Smooth muscle cell (in vitro differentiated cells): Measurements from ENCODE around the gene RNF222. TPM values are rescaled to one million over a fixed set of nuclear protein-coding genes. Genes with fewer than 3 reads are reported as not detected.

Source experiments
- DNase-seq: peaks from one replicate; lab custom pipeline; 2025; ENCODE audit not compliant: unreplicated experiment; lab: John Stamatoyannopoulos, UW
- H2AFZ ChIP-seq: fragments of 200-600 bp; sonication (generic); 2 replicates; pipeline ENCODE4 v1.6.0; 2016; ENCODE audit warnings: antibody characterized with exemption, low read depth, mild to moderate bottlenecking
- H3F3A ChIP-seq: fragments of 200-600 bp; sonication (generic); 2 replicates; pipeline ENCODE4 v1.6.0; 2017; ENCODE audit warnings: antibody characterized with exemption, low read depth
- H3K27ac ChIP-seq: fragments of 200-600 bp; sonication (generic); 2 replicates; pipeline ENCODE4 v1.5.1; 2016; ENCODE audit warnings: low read depth, mild to moderate bottlenecking
- H3K27me3 ChIP-seq: fragments of 200-600 bp; sonication (generic); 2 replicates; pipeline ENCODE4 v1.6.1; 2016; ENCODE audit warnings: low read depth, mild to moderate bottlenecking
- H3K36me3 ChIP-seq: fragments of 200-600 bp; sonication (generic); 2 replicates; pipeline ENCODE4 v1.5.1; 2016; ENCODE audit warnings: low read depth
- H3K4me1 ChIP-seq: fragments of 200-600 bp; sonication (generic); 2 replicates; pipeline ENCODE4 v1.5.1; 2016; ENCODE audit warnings: low read depth
- H3K4me2 ChIP-seq: fragments of 200-600 bp; sonication (generic); 2 replicates; pipeline ENCODE4 v1.6.0; 2016; ENCODE audit warnings: mild to moderate bottlenecking
- H3K4me3 ChIP-seq: fragments of 200-600 bp; sonication (generic); 2 replicates; pipeline ENCODE4 v1.5.1; 2016; ENCODE audit warnings: mild to moderate bottlenecking
- H3K79me2 ChIP-seq: fragments of 200-600 bp; sonication (generic); 2 replicates; pipeline ENCODE4 v1.6.0; 2016; ENCODE audit warnings: low read depth, mild to moderate bottlenecking
- H3K9ac ChIP-seq: fragments of 200-600 bp; sonication (generic); 2 replicates; pipeline ENCODE4 v1.6.0; 2016; ENCODE audit warnings: low read depth
- H3K9me3 ChIP-seq: fragments of 200-600 bp; sonication (generic); replicated peaks from 2 replicates; pipeline ENCODE4 v1.5.1; 2016; ENCODE audit warnings: low read depth
- H4K20me1 ChIP-seq: fragments of 200-600 bp; sonication (generic); 2 replicates; pipeline ENCODE4 v1.6.0; 2016; ENCODE audit warnings: low read depth
- CTCF ChIP-seq: fragments of 200-600 bp; sonication (generic); IDR thresholded peaks from 2 replicates; pipeline ENCODE4 v1.5.1; 2017; ENCODE audit warnings: borderline replicate concordance, mild to moderate bottlenecking, antibody characterized with exemption; ENCODE audit not compliant: insufficient read depth, poor library complexity, severe bottlenecking
- WGBS: methylation state at CpG from one replicate; pipeline ENCODE4 v1.1.7; 2016; ENCODE audit warnings: low lambda C conversion rate; 5-methylcytosine and 5-hydroxymethylcytosine counted together
- polyA plus RNA-seq: library from polyadenylated mRNA; unstranded; fragments of >200 nt; fragmentation: Nextera tagmentation; extraction: Ambion mirVana; gene quantifications from 2 replicates; pipeline ENCODE4 v1.2.1, GENCODE V29; 2016
- total RNA-seq: library from RNA; depleted of rRNA; stranded (reverse); fragments of >200 nt; gene quantifications from 2 replicates; pipeline ENCODE4 v1.2.3, GENCODE V29; 2014

The RNF222 gene
- total and polyA plus RNA-seq, 2 experiments from 2014 or later = 0.49 to 0.54 TPM

GRCh38 chr17:8341456-8341855 is 56.2 kb downstream of the RNF222 start:
- peaks cover 14% of the 10 kb centered on the region for H3K27me3 ChIP-seq
- H3K9me3 ChIP-seq = no peaks in the 10 kb centered on the region
- H3K9ac ChIP-seq = no peak overlapping the region
- 58% methylated on average over 4 of the region's 4 CpGs for WGBS
- H3F3A ChIP-seq = no peaks in the 10 kb centered on the region
- H3K4me1 ChIP-seq = peaks cover 11% of the 10 kb centered on the region
- no peak for DNase-seq
- H3K79me2 ChIP-seq = no peaks in the 10 kb centered on the region
- H4K20me1 ChIP-seq = no peaks in the 10 kb centered on the region
- no peak overlapping the region for H3K27ac ChIP-seq
- H3K4me3 ChIP-seq = no peak overlapping the region
- TF ChIP-seq CTCF = no peak
- H2AFZ ChIP-seq = no peak overlapping the region
- H3K36me3 ChIP-seq = no peaks in the 10 kb centered on the region
- H3K4me2 ChIP-seq = no peak overlapping the region

Other genes starting within 250 kb of the RNF222 start
- 25.8 and 29.0 TPM in 2 replicates for gene PER1, start 245.4 kb downstream of the RNF222 start, total RNA-seq
- gene PER1, start 245.4 kb downstream of the RNF222 start, polyA plus RNA-seq = 55.2 and 85.9 TPM in 2 replicates
- gene VAMP2, start 234.9 kb downstream of the RNF222 start, total RNA-seq = 5.7 and 8.1 TPM in 2 replicates
- 20.1 and 28.9 TPM in 2 replicates for gene VAMP2, start 234.9 kb downstream of the RNF222 start, polyA plus RNA-seq
- 66.7 and 88.4 TPM in 2 replicates for gene TMEM107, start 221.4 kb downstream of the RNF222 start, total RNA-seq
- gene TMEM107, start 221.4 kb downstream of the RNF222 start, polyA plus RNA-seq = 36.0 and 36.5 TPM in 2 replicates
- 1.8 and 6.3 TPM in 2 replicates for gene BORCS6, start 207.6 kb downstream of the RNF222 start, total RNA-seq
- gene BORCS6, start 207.6 kb downstream of the RNF222 start, polyA plus RNA-seq = 3.2 and 3.9 TPM in 2 replicates
- gene AURKB, start 187.3 kb downstream of the RNF222 start, total RNA-seq = 10.5 and 16.6 TPM in 2 replicates
- 31.7 and 33.5 TPM in 2 replicates for gene AURKB, start 187.3 kb downstream of the RNF222 start, polyA plus RNA-seq
- 1.4 and 3.8 TPM in 2 replicates for gene CTC1, start 149.8 kb downstream of the RNF222 start, total RNA-seq
- gene CTC1, start 149.8 kb downstream of the RNF222 start, polyA plus RNA-seq = 1.8 and 6.0 TPM in 2 replicates
- 9.9 and 22.1 TPM in 2 replicates for gene PFAS, start 148.5 kb downstream of the RNF222 start, total RNA-seq
- gene PFAS, start 148.5 kb downstream of the RNF222 start, polyA plus RNA-seq = 10.4 and 12.8 TPM in 2 replicates
- 10.1 and 13.4 TPM in 2 replicates for gene RANGRF, start 109.2 kb downstream of the RNF222 start, total RNA-seq
- gene RANGRF, start 109.2 kb downstream of the RNF222 start, polyA plus RNA-seq = 36.0 and 44.9 TPM in 2 replicates
- 0.90 and 1.6 TPM in 2 replicates for gene SLC25A35, start 102.4 kb downstream of the RNF222 start, total RNA-seq
- gene SLC25A35, start 102.4 kb downstream of the RNF222 start, polyA plus RNA-seq = 2.1 and 2.6 TPM in 2 replicates
- gene ARHGEF15, start 87.6 kb downstream of the RNF222 start, total RNA-seq = not detected in 2 replicates
- gene ARHGEF15, start 87.6 kb downstream of the RNF222 start, polyA plus RNA-seq = 0.11 TPM in 1 of 2 replicates, not detected in the other
- not detected in 2 replicates for gene ODF4, start 58.0 kb downstream of the RNF222 start, total RNA-seq
- not detected in 2 replicates for gene ODF4, start 58.0 kb downstream of the RNF222 start, polyA plus RNA-seq
- gene RPL26, start 14.6 kb downstream of the RNF222 start, total RNA-seq = 3,019 and 3,533 TPM in 2 replicates
- gene RPL26, start 14.6 kb downstream of the RNF222 start, polyA plus RNA-seq = 367 and 426 TPM in 2 replicates
- 103 and 111 TPM in 2 replicates for gene NDEL1, start 38.1 kb upstream of the RNF222 start, total RNA-seq
- gene NDEL1, start 38.1 kb upstream of the RNF222 start, polyA plus RNA-seq = 82.0 and 82.6 TPM in 2 replicates
- 107 and 146 TPM in 2 replicates for gene MYH10, start 232.9 kb upstream of the RNF222 start, total RNA-seq
- 83.0 and 112 TPM in 2 replicates for gene MYH10, start 232.9 kb upstream of the RNF222 start, polyA plus RNA-seq